HepG2 (cell line): ENCODE data around the gene CCDC69.
"Not testable (repeated sequence)": the region's sequence is repeated elsewhere in the genome, so short reads cannot be mapped to it uniquely, and the experiment has no call there.

Experiments used
- ATF3 ChIP-seq: sonication (generic); formaldehyde crosslinking; IDR thresholded peaks from 2 replicates; pipeline ENCODE4 v1.4.0; 2020; ENCODE audit warnings: missing genetic modification reagents
- EZH2 ChIP-seq: conservative IDR thresholded peaks from 2 replicates; pipeline ENCODE4 v1.6.1; 2012; ENCODE audit warnings: mild to moderate bottlenecking, low read depth, low read length, moderate library complexity
- MAX ChIP-seq: IDR thresholded peaks from 2 replicates; pipeline ENCODE4 v1.6.1; 2012; ENCODE audit warnings: inconsistent platforms
- POLR2A ChIP-seq, 2 experiments: IDR thresholded peaks; 2 replicates each; pipeline ENCODE4 v1.6.1; 2011; ENCODE audit warnings: low read depth in 2 of 2, low read length in 2 of 2, mild to moderate bottlenecking in 1 of 2, moderate library complexity in 1 of 2; ENCODE audit not compliant: insufficient read depth in 1 of 2
- SP2 ChIP-seq: sonication (generic); formaldehyde crosslinking; IDR thresholded peaks from 2 replicates; pipeline ENCODE4 v1.5.1; 2020; ENCODE audit warnings: mild to moderate bottlenecking, missing genetic modification reagents
- ZFY ChIP-seq: sonication (generic); formaldehyde crosslinking; IDR thresholded peaks from 2 replicates; pipeline ENCODE4 v1.4.0; 2020; ENCODE audit warnings: missing genetic modification reagents
- ZNF333 ChIP-seq: sonication (generic); formaldehyde crosslinking; IDR thresholded peaks from 2 replicates; pipeline ENCODE4 v1.4.0; 2020; ENCODE audit warnings: mild to moderate bottlenecking, missing genetic modification reagents, borderline replicate concordance
- ZNF589 ChIP-seq: sonication (generic); formaldehyde crosslinking; conservative IDR thresholded peaks from 2 replicates; pipeline ENCODE4 v1.8.0; 2022; ENCODE audit warnings: mild to moderate bottlenecking, moderate library complexity, missing genetic modification reagents
- TF ChIP-seq, protein P1 (sequence below): sonication (generic); formaldehyde crosslinking; IDR thresholded peaks from 2 replicates; pipeline ENCODE4 v1.5.0; 2020; ENCODE audit warnings: mild to moderate bottlenecking, missing genetic modification reagents, moderate library complexity
- TF ChIP-seq, protein P2 (sequence below): IDR thresholded peaks from 2 replicates; pipeline ENCODE4 v1.6.1; 2016; ENCODE audit warnings: low read depth

GRCh38 chr5:151254990-151255389, 31.1 kb upstream of the CCDC69 start:
- TF ChIP-seq, protein P1, sequence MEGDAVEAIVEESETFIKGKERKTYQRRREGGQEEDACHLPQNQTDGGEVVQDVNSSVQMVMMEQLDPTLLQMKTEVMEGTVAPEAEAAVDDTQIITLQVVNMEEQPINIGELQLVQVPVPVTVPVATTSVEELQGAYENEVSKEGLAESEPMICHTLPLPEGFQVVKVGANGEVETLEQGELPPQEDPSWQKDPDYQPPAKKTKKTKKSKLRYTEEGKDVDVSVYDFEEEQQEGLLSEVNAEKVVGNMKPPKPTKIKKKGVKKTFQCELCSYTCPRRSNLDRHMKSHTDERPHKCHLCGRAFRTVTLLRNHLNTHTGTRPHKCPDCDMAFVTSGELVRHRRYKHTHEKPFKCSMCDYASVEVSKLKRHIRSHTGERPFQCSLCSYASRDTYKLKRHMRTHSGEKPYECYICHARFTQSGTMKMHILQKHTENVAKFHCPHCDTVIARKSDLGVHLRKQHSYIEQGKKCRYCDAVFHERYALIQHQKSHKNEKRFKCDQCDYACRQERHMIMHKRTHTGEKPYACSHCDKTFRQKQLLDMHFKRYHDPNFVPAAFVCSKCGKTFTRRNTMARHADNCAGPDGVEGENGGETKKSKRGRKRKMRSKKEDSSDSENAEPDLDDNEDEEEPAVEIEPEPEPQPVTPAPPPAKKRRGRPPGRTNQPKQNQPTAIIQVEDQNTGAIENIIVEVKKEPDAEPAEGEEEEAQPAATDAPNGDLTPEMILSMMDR (CRISPR knock-in tag), result not testable (repeated sequence)
- not testable (repeated sequence) for TF ChIP-seq EZH2; POLR2A (IDR thresholded peaks at IDR 0.05; ENCODE audit: insufficient read depth in 1 of 2, low read depth in 2 of 2, low read length in 2 of 2); ATF3; ZNF333 (CRISPR knock-in tag); ZNF589 (CRISPR knock-in tag); ZFY (CRISPR knock-in tag); SP2 (CRISPR knock-in tag); MAX
- TF ChIP-seq, protein P2, sequence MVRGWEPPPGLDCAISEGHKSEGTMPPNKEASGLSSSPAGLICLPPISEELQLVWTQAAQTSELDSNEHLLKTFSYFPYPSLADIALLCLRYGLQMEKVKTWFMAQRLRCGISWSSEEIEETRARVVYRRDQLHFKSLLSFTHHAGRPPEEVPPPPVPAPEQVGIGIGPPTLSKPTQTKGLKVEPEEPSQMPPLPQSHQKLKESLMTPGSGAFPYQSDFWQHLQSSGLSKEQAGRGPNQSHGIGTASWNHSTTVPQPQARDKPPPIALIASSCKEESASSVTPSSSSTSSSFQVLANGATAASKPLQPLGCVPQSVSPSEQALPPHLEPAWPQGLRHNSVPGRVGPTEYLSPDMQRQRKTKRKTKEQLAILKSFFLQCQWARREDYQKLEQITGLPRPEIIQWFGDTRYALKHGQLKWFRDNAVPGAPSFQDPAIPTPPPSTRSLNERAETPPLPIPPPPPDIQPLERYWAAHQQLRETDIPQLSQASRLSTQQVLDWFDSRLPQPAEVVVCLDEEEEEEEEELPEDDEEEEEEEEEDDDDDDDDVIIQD, result not testable (repeated sequence)
